Measurements from ENCODE around the gene UBE2L5.

UBE2L5 gene

GRCh38 chr13:30464496-30465342, 42.4 kb downstream of the UBE2L5 start:
- Histone ChIP-seq H3K4me1 (ENCODE audit: control insufficient read depth, insufficient read depth, low read length) (peaks cover 6% of the 10 kb centered on the region; the same call in 1 of the 2 replicates), H3K36me3 (ENCODE audit: control insufficient read depth in 2 of 2, insufficient read depth in 1 of 2, low read length in 2 of 2) (peaks cover 19 to 30% of the 10 kb centered on the region in 2 experiments; a peak in 2 of 3 replicates), H3K27ac (ENCODE audit: extremely low read depth, low read depth, low read length) (peak overlapping the region; percentile 95), H3K9me3 (ENCODE audit: control insufficient read depth, insufficient read depth, low read depth, low read length) (no peaks in the 10 kb centered on the region), H3K4me3 (ENCODE audit: low read depth, low read length) (peak overlapping the region; percentile 46)
- ChIA-PET CTCF (interaction anchor here (0.6 kb wide), 1 partner anchor 126 kb away, joined by 3 read pairs; no protein-coding TSS in a partner anchor), POLR2A (interaction anchor here (1.4 to 3.0 kb wide), 4 partner anchors 14 to 158 kb away, joined by 7 to 21 read pairs (median 8); partner anchors contain the start of genes KATNAL1, UBE2L5 and USPL1)
- TF ChIP-seq ZNF169 (tag by site-specific recombination; IDR thresholded peaks at IDR 0.05) (no peak), SP3 (tag by site-specific recombination; IDR thresholded peaks at IDR 0.05) (peak; percentile 25; the same call in 1 of the 2 replicates), HOXD13 (CRISPR knock-in tag; IDR thresholded peaks at IDR 0.05; ENCODE audit: borderline replicate concordance) (no peak), FEZF1 (tag by site-specific recombination; IDR thresholded peaks at IDR 0.05) (peak; percentile 39; the same call in 1 of the 2 replicates), KLF10 (tag by site-specific recombination; IDR thresholded peaks at IDR 0.05) (no peak), GFI1B (tag by site-specific recombination; IDR thresholded peaks at IDR 0.05) (no peak), ZNF311 (tag by site-specific recombination; IDR thresholded peaks at IDR 0.05; ENCODE audit: borderline replicate concordance) (no peak), ZNF558 (tag by site-specific recombination; IDR thresholded peaks at IDR 0.05) (no peak), YY1 (tag by site-specific recombination; IDR thresholded peaks at IDR 0.05) (peak; percentile 86), ZNF416 (tag by site-specific recombination; IDR thresholded peaks at IDR 0.05) (no peak), ZNF266 (tag by site-specific recombination; IDR thresholded peaks at IDR 0.05; ENCODE audit: low read depth) (no peak), BCL11A (tag by site-specific recombination; IDR thresholded peaks at IDR 0.05; ENCODE audit: low read depth) (no peak), ZNF654 (tag by site-specific recombination; IDR thresholded peaks at IDR 0.05; ENCODE audit: low read depth) (no peak), ZNF146 (tag by site-specific recombination; IDR thresholded peaks at IDR 0.05) (no peak), ZNF174 (tag by site-specific recombination; IDR thresholded peaks at IDR 0.05) (no peak), ZNF777 (tag by site-specific recombination; IDR thresholded peaks at IDR 0.05; ENCODE audit: borderline replicate concordance) (no peak), BCL11B (tag by site-specific recombination; IDR thresholded peaks at IDR 0.05; ENCODE audit: low read depth) (no peak), ZNF302 (tag by site-specific recombination; IDR thresholded peaks at IDR 0.05; ENCODE audit: low read depth) (no peak), ZNF433 (tag by site-specific recombination; IDR thresholded peaks at IDR 0.05; ENCODE audit: low read depth) (no peak), ZNF148 (tag by site-specific recombination; IDR thresholded peaks at IDR 0.05; ENCODE audit: borderline replicate concordance) (no peak), ZNF48 (tag by site-specific recombination; IDR thresholded peaks at IDR 0.05) (no peak)
- TF ChIP-seq, protein P1, sequence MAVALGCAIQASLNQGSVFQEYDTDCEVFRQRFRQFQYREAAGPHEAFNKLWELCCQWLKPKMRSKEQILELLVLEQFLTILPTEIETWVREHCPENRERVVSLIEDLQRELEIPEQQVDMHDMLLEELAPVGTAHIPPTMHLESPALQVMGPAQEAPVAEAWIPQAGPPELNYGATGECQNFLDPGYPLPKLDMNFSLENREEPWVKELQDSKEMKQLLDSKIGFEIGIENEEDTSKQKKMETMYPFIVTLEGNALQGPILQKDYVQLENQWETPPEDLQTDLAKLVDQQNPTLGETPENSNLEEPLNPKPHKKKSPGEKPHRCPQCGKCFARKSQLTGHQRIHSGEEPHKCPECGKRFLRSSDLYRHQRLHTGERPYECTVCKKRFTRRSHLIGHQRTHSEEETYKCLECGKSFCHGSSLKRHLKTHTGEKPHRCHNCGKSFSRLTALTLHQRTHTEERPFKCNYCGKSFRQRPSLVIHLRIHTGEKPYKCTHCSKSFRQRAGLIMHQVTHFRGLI (tag by site-specific recombination; IDR thresholded peaks at IDR 0.05) = peak; percentile 53; the same call in 1 of the 2 replicates
- TF ChIP-seq, protein P2, sequence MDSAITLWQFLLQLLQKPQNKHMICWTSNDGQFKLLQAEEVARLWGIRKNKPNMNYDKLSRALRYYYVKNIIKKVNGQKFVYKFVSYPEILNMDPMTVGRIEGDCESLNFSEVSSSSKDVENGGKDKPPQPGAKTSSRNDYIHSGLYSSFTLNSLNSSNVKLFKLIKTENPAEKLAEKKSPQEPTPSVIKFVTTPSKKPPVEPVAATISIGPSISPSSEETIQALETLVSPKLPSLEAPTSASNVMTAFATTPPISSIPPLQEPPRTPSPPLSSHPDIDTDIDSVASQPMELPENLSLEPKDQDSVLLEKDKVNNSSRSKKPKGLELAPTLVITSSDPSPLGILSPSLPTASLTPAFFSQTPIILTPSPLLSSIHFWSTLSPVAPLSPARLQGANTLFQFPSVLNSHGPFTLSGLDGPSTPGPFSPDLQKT (IDR thresholded peaks at IDR 0.05; ENCODE audit: borderline replicate concordance, low read depth, low read length) = no peak
- TF ChIP-seq, protein P3, sequence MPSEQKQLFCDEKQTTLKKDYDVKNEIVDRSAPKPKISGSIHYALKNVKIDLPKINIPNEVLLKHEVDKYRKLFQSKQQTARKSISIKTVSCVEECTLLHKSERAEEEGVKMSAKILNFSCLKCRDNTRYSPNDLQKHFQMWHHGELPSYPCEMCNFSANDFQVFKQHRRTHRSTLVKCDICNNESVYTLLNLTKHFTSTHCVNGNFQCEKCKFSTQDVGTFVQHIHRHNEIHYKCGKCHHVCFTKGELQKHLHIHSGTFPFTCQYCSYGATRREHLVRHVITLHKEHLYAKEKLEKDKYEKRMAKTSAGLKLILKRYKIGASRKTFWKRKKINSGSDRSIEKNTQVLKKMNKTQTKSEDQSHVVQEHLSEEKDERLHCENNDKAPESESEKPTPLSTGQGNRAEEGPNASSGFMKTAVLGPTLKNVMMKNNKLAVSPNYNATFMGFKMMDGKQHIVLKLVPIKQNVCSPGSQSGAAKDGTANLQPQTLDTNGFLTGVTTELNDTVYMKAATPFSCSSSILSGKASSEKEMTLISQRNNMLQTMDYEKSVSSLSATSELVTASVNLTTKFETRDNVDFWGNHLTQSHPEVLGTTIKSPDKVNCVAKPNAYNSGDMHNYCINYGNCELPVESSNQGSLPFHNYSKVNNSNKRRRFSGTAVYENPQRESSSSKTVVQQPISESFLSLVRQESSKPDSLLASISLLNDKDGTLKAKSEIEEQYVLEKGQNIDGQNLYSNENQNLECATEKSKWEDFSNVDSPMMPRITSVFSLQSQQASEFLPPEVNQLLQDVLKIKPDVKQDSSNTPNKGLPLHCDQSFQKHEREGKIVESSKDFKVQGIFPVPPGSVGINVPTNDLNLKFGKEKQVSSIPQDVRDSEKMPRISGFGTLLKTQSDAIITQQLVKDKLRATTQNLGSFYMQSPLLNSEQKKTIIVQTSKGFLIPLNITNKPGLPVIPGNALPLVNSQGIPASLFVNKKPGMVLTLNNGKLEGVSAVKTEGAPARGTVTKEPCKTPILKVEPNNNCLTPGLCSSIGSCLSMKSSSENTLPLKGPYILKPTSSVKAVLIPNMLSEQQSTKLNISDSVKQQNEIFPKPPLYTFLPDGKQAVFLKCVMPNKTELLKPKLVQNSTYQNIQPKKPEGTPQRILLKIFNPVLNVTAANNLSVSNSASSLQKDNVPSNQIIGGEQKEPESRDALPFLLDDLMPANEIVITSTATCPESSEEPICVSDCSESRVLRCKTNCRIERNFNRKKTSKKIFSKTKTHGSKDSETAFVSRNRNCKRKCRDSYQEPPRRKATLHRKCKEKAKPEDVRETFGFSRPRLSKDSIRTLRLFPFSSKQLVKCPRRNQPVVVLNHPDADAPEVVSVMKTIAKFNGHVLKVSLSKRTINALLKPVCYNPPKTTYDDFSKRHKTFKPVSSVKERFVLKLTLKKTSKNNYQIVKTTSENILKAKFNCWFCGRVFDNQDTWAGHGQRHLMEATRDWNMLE (tag by site-specific recombination; conservative IDR thresholded peaks at IDR 0.05; ENCODE audit: low read depth) = no peak
- TF ChIP-seq, protein P4, sequence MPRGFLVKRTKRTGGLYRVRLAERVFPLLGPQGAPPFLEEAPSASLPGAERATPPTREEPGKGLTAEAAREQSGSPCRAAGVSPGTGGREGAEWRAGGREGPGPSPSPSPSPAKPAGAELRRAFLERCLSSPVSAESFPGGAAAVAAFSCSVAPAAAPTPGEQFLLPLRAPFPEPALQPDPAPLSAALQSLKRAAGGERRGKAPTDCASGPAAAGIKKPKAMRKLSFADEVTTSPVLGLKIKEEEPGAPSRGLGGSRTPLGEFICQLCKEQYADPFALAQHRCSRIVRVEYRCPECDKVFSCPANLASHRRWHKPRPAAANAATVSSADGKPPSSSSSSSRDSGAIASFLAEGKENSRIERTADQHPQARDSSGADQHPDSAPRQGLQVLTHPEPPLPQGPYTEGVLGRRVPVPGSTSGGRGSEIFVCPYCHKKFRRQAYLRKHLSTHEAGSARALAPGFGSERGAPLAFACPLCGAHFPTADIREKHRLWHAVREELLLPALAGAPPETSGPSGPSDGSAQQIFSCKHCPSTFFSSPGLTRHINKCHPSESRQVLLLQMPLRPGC (tag by site-specific recombination; IDR thresholded peaks at IDR 0.05) = no peak
